Gastrocnemius medialis (tissue), 4 donors: ENCODE measurements around the gene ZNF839. TPM values are rescaled to one million over a fixed set of nuclear protein-coding genes. Genes with fewer than 3 reads are reported as not detected.

Experiments used
- ATAC-seq, 2 donors: fragments of 150-250 bp; one replicate each; pipeline ENCODE4 v1.9.1; 2016
- DNase-seq, 2 donors: peaks; one replicate each; pipeline ENCODE4 v3.0.0-alpha.2; 2019
- H3K27ac ChIP-seq, 4 donors: fragments of 200-600 bp; sonication (generic); 1 replicate in 1 of 4; 2 replicates in 3 of 4; pipeline ENCODE4 v1.5.1; 2016 to 2018; ENCODE audit warnings: mild to moderate bottlenecking in 2 of 4, moderate library complexity in 1 of 4
- H3K27me3 ChIP-seq, 3 donors: fragments of 200-600 bp; sonication (generic) in 2 of 3; 1 replicate in 1 of 3; 2 replicates in 2 of 3; pipeline versions ENCODE4 v1.5.1 to v1.6.0; 2016 to 2019; ENCODE audit warnings: mild to moderate bottlenecking in 1 of 3, moderate library complexity in 1 of 3
- H3K36me3 ChIP-seq, 2 donors: fragments of 200-600 bp; sonication (generic) in 1 of 2; one replicate each; pipeline ENCODE4 v1.5.1; 2017 to 2018
- H3K4me1 ChIP-seq, 2 donors: fragments of 200-600 bp; sonication (generic) in 1 of 2; one replicate each; pipeline ENCODE4 v1.5.1; 2016 to 2017; ENCODE audit warnings: mild to moderate bottlenecking in 2 of 2
- H3K4me3 ChIP-seq, 4 donors: fragments of 200-600 bp; sonication (generic) in 3 of 4; 1 replicate in 1 of 4; 2 replicates in 3 of 4; pipeline ENCODE4 v1.5.1; 2016 to 2019; ENCODE audit warnings: mild to moderate bottlenecking in 2 of 4
- H3K9me3 ChIP-seq, 3 donors: fragments of 200-600 bp; sonication (generic) in 2 of 3; 1 replicate in 1 of 3; 2 replicates in 2 of 3; pipeline ENCODE4 v1.5.1; 2016 to 2019
- CTCF ChIP-seq, 5 experiments: fragments of 450-650 bp in 3 of 5; fragments of 200-600 bp in 2 of 5; sonication (generic) in 2 of 5; IDR thresholded peaks in 4 of 5; conservative IDR thresholded peaks in 1 of 5; 1 replicate in 4 of 5; 2 replicates in 1 of 5; pipeline ENCODE4 v1.5.1; 2016 to 2019; ENCODE audit warnings: antibody characterized with exemption in 5 of 5, mild to moderate bottlenecking in 3 of 5, moderate library complexity in 3 of 5
- POLR2A ChIP-seq, 2 donors: fragments of 450-650 bp; IDR thresholded peaks; one replicate each; pipeline ENCODE4 v1.6.1; 2017; ENCODE audit warnings: antibody characterized with exemption in 2 of 2, mild to moderate bottlenecking in 2 of 2, moderate library complexity in 2 of 2
- in situ Hi-C, 4 donors: fragments of 200-750 bp; cut with MboI; loops; one replicate each; pipeline versions ENCODE4 v1.15.0 to v1.8.0; 2017; ENCODE audit warnings: low sequenced_read_pairs in 4 of 4
- intact Hi-C: fragments of 100-400 bp; cut with DNase I; formaldehyde crosslinking; loops from one replicate; pipeline ENCODE4 v1.15.1; 2023; ENCODE audit warnings: low total_unique reads
- total RNA-seq, 4 donors: library from RNA; depleted of rRNA; stranded (reverse); fragments of >200 nt; gene quantifications; one replicate each; pipeline versions ENCODE4 v1.1.0 to v1.2.3, GENCODE V29; 2016

ZNF839 gene
- total RNA-seq, 4 donors from 2014 or later: 10.6 to 16.8 (median 14.0) TPM

GRCh38 chr14:102333795-102334705, 14.5 kb downstream of the ZNF839 start:
- Histone ChIP-seq H3K4me3 (no peak overlapping the region), H3K36me3 (peaks cover 0 to 43% of the 10 kb centered on the region in 2 donors), H3K9me3 (no peaks in the 10 kb centered on the region), H3K27ac (no peak overlapping the region), H3K4me1 (no peaks in the 10 kb centered on the region), H3K27me3 (no peaks in the 10 kb centered on the region)
- in situ Hi-C loops (no loop called here), intact Hi-C loops (no loop called here)
- no peak for TF ChIP-seq CTCF (IDR thresholded peaks at IDR 0.05 in 4 of 5, conservative IDR thresholded peaks at IDR 0.05 in 1 of 5)
- no peak for TF ChIP-seq POLR2A (IDR thresholded peaks at IDR 0.05)
- ATAC-seq (no peak), DNase-seq (no peak)

DNA sequence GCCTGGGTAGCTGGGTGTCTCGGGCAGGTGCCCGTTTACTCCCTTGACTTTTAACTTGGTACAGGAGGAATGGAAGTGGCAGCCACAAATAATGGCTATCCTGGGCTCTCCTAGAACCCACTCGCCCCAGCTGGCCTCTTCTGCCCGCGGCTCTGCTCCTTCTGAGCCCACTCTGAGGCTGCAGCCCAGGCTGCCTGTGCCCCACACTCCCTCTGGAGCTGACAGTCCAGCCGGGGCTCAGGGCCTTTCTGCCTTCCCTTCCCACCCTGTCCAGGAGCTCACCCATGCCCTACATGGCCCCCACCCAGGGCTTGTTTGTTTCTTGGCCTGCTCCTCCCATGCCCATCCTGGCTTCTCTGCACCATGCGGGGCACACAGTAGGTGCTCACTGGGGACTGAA, 15.6 kb downstream of the ZNF839 start:
- Histone ChIP-seq H3K4me3 (no peak overlapping the region), H3K9me3 (no peaks in the 10 kb centered on the region), H3K27ac (no peak overlapping the region), H3K36me3 (peaks cover 0 to 50% of the 10 kb centered on the region in 2 donors), H3K27me3 (no peaks in the 10 kb centered on the region), H3K4me1 (no peaks in the 10 kb centered on the region)
- ATAC-seq (no peak), DNase-seq (no peak)
- in situ Hi-C loops: no loop called here
- intact Hi-C loops: no loop called here
- no peak for TF ChIP-seq POLR2A (IDR thresholded peaks at IDR 0.05)
- no peak for TF ChIP-seq CTCF (IDR thresholded peaks at IDR 0.05 in 4 of 5, conservative IDR thresholded peaks at IDR 0.05 in 1 of 5)

DNA sequence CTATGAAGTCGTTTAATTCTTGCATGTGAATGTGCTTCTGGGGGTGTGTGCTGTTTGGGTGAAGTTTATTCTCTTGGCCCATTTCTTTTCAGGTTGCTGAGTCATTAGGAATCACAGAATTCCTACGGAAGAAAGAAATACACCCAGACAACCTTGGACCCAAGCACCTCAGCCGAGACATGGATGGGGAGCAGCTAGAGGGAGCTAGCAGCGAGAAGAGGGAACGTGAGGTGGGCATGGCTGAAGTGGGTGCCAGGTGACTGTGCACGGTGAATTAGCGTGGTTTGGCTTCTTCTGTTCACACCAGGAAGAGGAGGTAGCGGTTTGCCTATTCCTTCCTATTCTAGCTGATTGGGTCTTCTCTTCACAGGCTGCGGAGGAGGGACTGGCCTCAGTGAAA, 19.2 kb downstream of the ZNF839 start:
- Histone ChIP-seq H3K27ac (no peak overlapping the region), H3K9me3 (no peaks in the 10 kb centered on the region), H3K36me3 (peaks cover 0 to 75% of the 10 kb centered on the region in 2 donors), H3K4me1 (no peaks in the 10 kb centered on the region), H3K4me3 (no peak overlapping the region), H3K27me3 (no peaks in the 10 kb centered on the region)
- DNase-seq (no peak), ATAC-seq (no peak)
- intact Hi-C loops: no loop called here
- TF ChIP-seq CTCF (IDR thresholded peaks at IDR 0.05 in 4 of 5, conservative IDR thresholded peaks at IDR 0.05 in 1 of 5): no peak
- no peak for TF ChIP-seq POLR2A (IDR thresholded peaks at IDR 0.05)
- in situ Hi-C loops: no loop called here

GRCh38 chr14:102341566-102341965, 22.0 kb downstream of the ZNF839 start:
- Histone ChIP-seq H3K27ac (no peak overlapping the region), H3K4me1 (no peaks in the 10 kb centered on the region), H3K4me3 (no peak overlapping the region), H3K9me3 (no peaks in the 10 kb centered on the region), H3K36me3 (peaks cover 0 to 76% of the 10 kb centered on the region in 2 donors), H3K27me3 (no peaks in the 10 kb centered on the region)
- ATAC-seq: no peak
- no peak for TF ChIP-seq POLR2A (IDR thresholded peaks at IDR 0.05)
- TF ChIP-seq CTCF (IDR thresholded peaks at IDR 0.05 in 4 of 5, conservative IDR thresholded peaks at IDR 0.05 in 1 of 5): no peak
- intact Hi-C loops: no loop called here
- no peak for DNase-seq
- in situ Hi-C loops: no loop called here
